Measurements from ENCODE around the gene ARFGAP1. TPM values are rescaled to one million over a fixed set of nuclear protein-coding genes. Genes with fewer than 3 reads are reported as not detected.

ARFGAP1 gene
- total RNA-seq, 1 experiment from 2014 or later: 207 TPM

DNA sequence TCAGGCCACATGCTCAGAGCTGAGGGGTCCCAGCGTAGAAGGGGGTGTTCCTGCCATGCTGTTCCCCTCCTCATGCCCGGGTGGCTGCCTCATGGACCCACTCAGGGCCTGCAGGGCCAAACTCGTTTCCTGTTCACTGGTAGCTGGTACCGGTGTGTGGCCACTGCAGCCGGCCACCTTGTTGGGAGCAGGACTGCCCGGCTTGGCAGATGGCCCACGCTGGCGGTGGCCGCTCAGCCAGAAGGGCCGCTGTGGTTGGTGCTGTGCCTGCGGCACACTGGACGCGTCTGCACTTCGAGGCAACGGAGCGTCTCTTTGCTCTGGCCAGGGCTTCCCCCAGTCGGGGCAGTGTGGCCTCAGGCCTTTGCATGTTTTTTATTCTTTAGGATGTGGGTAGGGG, 10.3 kb downstream of the ARFGAP1 start (continued):
- no peak for TF ChIP-seq EMX1 (CRISPR knock-in tag; IDR thresholded peaks at IDR 0.05)

DNA sequence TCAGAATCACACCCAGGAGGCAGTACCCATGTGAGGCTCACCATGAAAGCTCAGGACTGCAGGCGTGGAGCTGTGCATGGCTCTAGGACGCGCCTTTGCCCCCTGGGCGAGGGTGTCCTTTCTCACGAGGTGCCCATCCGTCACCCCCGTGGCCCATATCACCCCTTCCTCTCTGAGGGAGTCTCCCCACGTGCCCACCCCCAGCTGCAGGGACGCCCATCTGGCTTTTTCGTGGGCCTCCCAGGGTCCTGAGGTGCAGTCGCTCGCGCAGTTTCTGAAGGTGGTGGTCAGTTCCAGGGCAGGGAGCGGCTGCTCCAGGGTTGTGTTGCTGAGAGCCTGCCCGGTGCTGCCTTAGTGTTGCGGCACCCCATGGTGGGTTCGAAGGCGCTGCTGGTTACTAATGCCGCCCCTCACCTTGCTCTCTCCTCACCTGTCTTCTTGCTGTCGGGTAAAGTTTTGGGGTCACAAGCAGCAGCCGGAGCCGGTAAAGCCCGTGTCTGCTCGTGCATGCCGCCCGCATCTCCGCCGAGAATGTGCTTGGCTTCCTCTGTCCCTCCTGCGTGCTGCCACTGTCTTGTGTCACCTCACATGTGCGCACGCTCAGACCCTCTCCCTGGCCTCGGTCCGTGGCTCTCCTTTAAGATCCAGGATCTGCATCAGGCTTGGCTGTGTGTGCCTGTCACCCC, 10.9 kb downstream of the ARFGAP1 start:
- POLR2A ChIA-PET: no interaction called here
- Mint-ChIP-seq H3K27ac (no peak overlapping the region), H3K9me3 (no peaks in the 10 kb centered on the region), H3K4me3 (no peak overlapping the region), H3K4me1 (no peaks in the 10 kb centered on the region), H3K36me3 (peaks cover 23% of the 10 kb centered on the region), H3K27me3 (ENCODE audit: low read depth) (no peaks in the 10 kb centered on the region)
- TF ChIP-seq NR1H2 (CRISPR knock-in tag; IDR thresholded peaks at IDR 0.05) (no peak), ZNF317 (CRISPR knock-in tag; IDR thresholded peaks at IDR 0.05; ENCODE audit: borderline replicate concordance, low read depth) (no peak), ZNF671 (CRISPR knock-in tag; IDR thresholded peaks at IDR 0.05) (no peak)
- TF ChIP-seq, protein P1, sequence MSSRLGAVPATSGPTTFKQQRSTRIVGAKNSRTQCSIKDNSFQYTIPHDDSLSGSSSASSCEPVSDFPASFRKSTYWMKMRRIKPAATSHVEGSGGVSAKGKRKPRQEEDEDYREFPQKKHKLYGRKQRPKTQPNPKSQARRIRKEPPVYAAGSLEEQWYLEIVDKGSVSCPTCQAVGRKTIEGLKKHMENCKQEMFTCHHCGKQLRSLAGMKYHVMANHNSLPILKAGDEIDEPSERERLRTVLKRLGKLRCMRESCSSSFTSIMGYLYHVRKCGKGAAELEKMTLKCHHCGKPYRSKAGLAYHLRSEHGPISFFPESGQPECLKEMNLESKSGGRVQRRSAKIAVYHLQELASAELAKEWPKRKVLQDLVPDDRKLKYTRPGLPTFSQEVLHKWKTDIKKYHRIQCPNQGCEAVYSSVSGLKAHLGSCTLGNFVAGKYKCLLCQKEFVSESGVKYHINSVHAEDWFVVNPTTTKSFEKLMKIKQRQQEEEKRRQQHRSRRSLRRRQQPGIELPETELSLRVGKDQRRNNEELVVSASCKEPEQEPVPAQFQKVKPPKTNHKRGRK (CRISPR knock-in tag; IDR thresholded peaks at IDR 0.05; ENCODE audit: borderline replicate concordance): no peak
- DNase-seq (ENCODE audit: low spot score): no peak
- CTCF ChIA-PET: interaction anchor here (4.7 kb wide), 1 partner anchor 60 kb away, joined by 66 read pairs; no protein-coding TSS in a partner anchor
- ATAC-seq: no peak

DNA sequence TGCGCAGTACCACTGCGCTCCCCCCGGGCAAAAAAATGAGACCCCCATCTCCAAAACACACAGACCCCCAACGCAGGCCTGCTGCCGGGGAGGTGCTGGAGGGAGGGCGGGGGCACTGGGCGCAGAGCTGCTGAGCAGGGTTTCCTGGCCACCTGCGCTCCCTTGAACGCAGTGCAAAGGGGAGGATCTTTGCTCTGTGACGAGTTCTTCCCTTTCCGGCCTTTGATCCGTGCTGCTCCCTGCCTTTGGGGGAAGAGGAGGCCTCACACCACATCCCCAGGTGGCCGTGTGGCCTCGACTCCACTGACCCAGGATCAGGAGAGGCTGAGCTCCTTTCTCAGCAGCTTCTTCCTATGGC, 11.4 kb downstream of the ARFGAP1 start:
- ChIA-PET CTCF (no interaction called here), POLR2A (no interaction called here)
- Mint-ChIP-seq H3K27me3 (ENCODE audit: low read depth) (no peaks in the 10 kb centered on the region), H3K27ac (no peak overlapping the region), H3K36me3 (peaks cover 21% of the 10 kb centered on the region), H3K4me3 (no peak overlapping the region), H3K4me1 (no peaks in the 10 kb centered on the region), H3K9me3 (no peaks in the 10 kb centered on the region)
- DNase-seq (ENCODE audit: low spot score) (no peak), ATAC-seq (no peak)
- no peak for TF ChIP-seq PRRX2 (CRISPR knock-in tag; IDR thresholded peaks at IDR 0.05)
- TF ChIP-seq ETV6 (CRISPR knock-in tag; IDR thresholded peaks at IDR 0.05): no peak
- TF ChIP-seq, protein P2, sequence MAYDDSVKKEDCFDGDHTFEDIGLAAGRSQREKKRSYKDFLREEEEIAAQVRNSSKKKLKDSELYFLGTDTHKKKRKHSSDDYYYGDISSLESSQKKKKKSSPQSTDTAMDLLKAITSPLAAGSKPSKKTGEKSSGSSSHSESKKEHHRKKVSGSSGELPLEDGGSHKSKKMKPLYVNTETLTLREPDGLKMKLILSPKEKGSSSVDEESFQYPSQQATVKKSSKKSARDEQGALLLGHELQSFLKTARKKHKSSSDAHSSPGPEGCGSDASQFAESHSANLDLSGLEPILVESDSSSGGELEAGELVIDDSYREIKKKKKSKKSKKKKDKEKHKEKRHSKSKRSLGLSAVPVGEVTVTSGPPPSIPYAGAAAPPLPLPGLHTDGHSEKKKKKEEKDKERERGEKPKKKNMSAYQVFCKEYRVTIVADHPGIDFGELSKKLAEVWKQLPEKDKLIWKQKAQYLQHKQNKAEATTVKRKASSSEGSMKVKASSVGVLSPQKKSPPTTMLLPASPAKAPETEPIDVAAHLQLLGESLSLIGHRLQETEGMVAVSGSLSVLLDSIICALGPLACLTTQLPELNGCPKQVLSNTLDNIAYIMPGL (CRISPR knock-in tag; IDR thresholded peaks at IDR 0.05): no peak
- no peak for TF ChIP-seq MXD4 (CRISPR knock-in tag; IDR thresholded peaks at IDR 0.05; ENCODE audit: borderline replicate concordance)
- no peak for TF ChIP-seq ZNF219 (CRISPR knock-in tag; IDR thresholded peaks at IDR 0.05; ENCODE audit: borderline replicate concordance)
- TF ChIP-seq, protein P3, sequence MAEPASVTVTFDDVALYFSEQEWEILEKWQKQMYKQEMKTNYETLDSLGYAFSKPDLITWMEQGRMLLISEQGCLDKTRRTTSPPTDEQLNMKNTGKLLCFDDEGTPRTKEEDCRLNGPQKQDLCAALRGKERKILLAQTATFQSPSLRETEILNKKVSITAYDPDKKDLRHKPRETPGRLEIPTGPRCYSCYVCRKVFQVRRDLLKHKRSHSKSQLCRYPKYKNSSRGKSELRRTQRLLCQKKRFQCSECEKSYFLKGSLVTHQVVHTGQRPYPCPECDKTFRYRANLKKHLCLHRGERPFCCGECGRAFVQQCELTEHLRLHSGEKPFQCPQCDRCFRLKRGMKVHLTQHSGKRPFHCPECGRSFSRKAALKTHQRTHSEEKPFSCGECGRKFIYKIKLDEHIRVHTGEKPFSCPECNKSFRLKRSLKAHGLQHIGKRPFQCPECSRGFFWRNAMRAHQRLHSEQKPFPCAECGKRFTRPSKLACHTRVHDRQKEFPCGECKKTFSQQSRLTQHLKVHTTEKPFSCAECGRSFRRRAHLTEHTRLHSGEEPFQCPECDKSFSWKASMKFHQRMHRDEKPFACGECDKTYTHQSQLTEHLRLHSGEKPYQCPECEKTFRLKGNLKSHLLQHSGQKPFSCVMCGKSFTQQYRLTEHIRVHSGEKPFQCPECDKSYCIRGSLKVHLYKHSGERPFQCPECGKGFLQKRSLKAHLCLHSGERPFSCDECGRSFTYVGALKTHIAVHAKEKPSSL (CRISPR knock-in tag; conservative IDR thresholded peaks at IDR 0.05): no peak
- TF ChIP-seq, protein P4, sequence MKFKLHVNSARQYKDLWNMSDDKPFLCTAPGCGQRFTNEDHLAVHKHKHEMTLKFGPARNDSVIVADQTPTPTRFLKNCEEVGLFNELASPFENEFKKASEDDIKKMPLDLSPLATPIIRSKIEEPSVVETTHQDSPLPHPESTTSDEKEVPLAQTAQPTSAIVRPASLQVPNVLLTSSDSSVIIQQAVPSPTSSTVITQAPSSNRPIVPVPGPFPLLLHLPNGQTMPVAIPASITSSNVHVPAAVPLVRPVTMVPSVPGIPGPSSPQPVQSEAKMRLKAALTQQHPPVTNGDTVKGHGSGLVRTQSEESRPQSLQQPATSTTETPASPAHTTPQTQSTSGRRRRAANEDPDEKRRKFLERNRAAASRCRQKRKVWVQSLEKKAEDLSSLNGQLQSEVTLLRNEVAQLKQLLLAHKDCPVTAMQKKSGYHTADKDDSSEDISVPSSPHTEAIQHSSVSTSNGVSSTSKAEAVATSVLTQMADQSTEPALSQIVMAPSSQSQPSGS (CRISPR knock-in tag; IDR thresholded peaks at IDR 0.05; ENCODE audit: borderline replicate concordance, low read depth): no peak
- no peak for TF ChIP-seq JAZF1 (CRISPR knock-in tag; IDR thresholded peaks at IDR 0.05)
- TF ChIP-seq GRHL2 (CRISPR knock-in tag; IDR thresholded peaks at IDR 0.05; ENCODE audit: insufficient replicate concordance, severe bottlenecking): no peak
- TF ChIP-seq IRF2 (CRISPR knock-in tag; IDR thresholded peaks at IDR 0.05; ENCODE audit: borderline replicate concordance, low read depth): no peak
- no peak for TF ChIP-seq ZNF416 (CRISPR knock-in tag; IDR thresholded peaks at IDR 0.05)
- TF ChIP-seq, protein P5, sequence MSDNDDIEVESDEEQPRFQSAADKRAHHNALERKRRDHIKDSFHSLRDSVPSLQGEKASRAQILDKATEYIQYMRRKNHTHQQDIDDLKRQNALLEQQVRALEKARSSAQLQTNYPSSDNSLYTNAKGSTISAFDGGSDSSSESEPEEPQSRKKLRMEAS (CRISPR knock-in tag; IDR thresholded peaks at IDR 0.05): no peak
- TF ChIP-seq ZNF423 (CRISPR knock-in tag; IDR thresholded peaks at IDR 0.05): no peak
- TF ChIP-seq, protein P6, sequence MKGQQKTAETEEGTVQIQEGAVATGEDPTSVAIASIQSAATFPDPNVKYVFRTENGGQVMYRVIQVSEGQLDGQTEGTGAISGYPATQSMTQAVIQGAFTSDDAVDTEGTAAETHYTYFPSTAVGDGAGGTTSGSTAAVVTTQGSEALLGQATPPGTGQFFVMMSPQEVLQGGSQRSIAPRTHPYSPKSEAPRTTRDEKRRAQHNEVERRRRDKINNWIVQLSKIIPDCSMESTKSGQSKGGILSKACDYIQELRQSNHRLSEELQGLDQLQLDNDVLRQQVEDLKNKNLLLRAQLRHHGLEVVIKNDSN (CRISPR knock-in tag; IDR thresholded peaks at IDR 0.05): no peak
- TF ChIP-seq MYBL2 (CRISPR knock-in tag; IDR thresholded peaks at IDR 0.05): no peak
- TF ChIP-seq, protein P7, sequence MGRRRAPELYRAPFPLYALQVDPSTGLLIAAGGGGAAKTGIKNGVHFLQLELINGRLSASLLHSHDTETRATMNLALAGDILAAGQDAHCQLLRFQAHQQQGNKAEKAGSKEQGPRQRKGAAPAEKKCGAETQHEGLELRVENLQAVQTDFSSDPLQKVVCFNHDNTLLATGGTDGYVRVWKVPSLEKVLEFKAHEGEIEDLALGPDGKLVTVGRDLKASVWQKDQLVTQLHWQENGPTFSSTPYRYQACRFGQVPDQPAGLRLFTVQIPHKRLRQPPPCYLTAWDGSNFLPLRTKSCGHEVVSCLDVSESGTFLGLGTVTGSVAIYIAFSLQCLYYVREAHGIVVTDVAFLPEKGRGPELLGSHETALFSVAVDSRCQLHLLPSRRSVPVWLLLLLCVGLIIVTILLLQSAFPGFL (CRISPR knock-in tag; IDR thresholded peaks at IDR 0.05; ENCODE audit: borderline replicate concordance): no peak
- TF ChIP-seq, protein P8, sequence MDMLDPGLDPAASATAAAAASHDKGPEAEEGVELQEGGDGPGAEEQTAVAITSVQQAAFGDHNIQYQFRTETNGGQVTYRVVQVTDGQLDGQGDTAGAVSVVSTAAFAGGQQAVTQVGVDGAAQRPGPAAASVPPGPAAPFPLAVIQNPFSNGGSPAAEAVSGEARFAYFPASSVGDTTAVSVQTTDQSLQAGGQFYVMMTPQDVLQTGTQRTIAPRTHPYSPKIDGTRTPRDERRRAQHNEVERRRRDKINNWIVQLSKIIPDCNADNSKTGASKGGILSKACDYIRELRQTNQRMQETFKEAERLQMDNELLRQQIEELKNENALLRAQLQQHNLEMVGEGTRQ (CRISPR knock-in tag; IDR thresholded peaks at IDR 0.05): no peak
